WTC11 (cell line): ENCODE data around the gene ATXN7L3.

ENCODE experiments used
- ZNF263 ChIP-seq: sonication (generic); formaldehyde crosslinking; IDR thresholded peaks from 2 replicates; pipeline ENCODE4 v1.8.1; 2022; ENCODE audit warnings: low read depth, mild to moderate bottlenecking, moderate library complexity, missing genetic modification reagents
- TF ChIP-seq, protein P1 (sequence below): sonication (generic); formaldehyde crosslinking; IDR thresholded peaks from 2 replicates; pipeline ENCODE4 v1.8.1; 2022; ENCODE audit warnings: missing genetic modification reagents, borderline replicate concordance
- TF ChIP-seq, protein P2 (sequence below): fragments of 200-600 bp; IDR thresholded peaks from 2 replicates; pipeline ENCODE4 v1.8.0; 2022; ENCODE audit warnings: antibody characterized with exemption
- TF ChIP-seq, protein P3 (sequence below): sonication (generic); formaldehyde crosslinking; IDR thresholded peaks from 2 replicates; pipeline ENCODE4 v1.8.0; 2023; ENCODE audit warnings: mild to moderate bottlenecking, missing genetic modification reagents

DNA sequence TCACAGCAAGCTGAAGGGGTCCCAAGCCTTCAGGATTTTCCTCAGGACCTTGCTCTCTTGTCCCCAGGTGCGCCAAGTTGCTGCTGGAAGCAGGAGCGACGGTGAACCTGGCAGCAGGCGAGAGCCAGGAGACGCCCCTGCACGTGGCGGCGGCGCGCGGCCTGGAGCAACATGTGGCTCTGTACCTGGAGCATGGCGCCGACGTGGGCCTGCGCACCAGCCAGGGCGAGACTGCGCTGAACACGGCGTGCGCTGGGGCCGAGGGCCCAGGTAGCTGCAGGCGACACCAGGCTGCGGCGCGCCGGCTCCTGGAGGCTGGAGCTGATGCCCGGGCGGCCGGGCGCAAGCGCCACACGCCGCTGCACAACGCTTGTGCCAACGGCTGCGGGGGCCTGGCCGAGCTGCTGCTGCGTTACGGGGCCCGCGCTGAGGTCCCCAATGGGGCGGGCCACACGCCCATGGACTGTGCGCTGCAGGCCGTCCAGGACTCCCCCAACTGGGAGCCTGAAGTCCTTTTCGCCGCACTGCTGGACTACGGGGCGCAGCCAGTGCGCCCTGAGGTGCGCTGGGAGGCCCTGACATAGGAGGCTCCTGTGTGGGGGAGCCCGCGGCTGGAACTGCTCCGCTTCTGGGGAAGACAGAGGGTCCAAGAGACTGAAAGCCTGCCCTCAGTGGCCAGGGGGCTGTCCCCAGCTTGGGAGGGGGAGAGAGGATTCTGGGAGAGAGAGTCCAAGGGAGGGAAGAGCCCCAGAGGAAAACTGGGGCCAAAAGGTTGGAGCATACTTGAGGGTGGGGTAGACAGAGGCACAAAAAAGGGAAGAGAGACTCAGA, 22.8 kb downstream of the ATXN7L3 start:
- TF ChIP-seq, protein P1, sequence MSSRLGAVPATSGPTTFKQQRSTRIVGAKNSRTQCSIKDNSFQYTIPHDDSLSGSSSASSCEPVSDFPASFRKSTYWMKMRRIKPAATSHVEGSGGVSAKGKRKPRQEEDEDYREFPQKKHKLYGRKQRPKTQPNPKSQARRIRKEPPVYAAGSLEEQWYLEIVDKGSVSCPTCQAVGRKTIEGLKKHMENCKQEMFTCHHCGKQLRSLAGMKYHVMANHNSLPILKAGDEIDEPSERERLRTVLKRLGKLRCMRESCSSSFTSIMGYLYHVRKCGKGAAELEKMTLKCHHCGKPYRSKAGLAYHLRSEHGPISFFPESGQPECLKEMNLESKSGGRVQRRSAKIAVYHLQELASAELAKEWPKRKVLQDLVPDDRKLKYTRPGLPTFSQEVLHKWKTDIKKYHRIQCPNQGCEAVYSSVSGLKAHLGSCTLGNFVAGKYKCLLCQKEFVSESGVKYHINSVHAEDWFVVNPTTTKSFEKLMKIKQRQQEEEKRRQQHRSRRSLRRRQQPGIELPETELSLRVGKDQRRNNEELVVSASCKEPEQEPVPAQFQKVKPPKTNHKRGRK: no peak
- TF ChIP-seq, protein P2, sequence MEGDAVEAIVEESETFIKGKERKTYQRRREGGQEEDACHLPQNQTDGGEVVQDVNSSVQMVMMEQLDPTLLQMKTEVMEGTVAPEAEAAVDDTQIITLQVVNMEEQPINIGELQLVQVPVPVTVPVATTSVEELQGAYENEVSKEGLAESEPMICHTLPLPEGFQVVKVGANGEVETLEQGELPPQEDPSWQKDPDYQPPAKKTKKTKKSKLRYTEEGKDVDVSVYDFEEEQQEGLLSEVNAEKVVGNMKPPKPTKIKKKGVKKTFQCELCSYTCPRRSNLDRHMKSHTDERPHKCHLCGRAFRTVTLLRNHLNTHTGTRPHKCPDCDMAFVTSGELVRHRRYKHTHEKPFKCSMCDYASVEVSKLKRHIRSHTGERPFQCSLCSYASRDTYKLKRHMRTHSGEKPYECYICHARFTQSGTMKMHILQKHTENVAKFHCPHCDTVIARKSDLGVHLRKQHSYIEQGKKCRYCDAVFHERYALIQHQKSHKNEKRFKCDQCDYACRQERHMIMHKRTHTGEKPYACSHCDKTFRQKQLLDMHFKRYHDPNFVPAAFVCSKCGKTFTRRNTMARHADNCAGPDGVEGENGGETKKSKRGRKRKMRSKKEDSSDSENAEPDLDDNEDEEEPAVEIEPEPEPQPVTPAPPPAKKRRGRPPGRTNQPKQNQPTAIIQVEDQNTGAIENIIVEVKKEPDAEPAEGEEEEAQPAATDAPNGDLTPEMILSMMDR: no peak
- no peak for TF ChIP-seq ZNF263 (CRISPR knock-in tag)
- TF ChIP-seq, protein P3, sequence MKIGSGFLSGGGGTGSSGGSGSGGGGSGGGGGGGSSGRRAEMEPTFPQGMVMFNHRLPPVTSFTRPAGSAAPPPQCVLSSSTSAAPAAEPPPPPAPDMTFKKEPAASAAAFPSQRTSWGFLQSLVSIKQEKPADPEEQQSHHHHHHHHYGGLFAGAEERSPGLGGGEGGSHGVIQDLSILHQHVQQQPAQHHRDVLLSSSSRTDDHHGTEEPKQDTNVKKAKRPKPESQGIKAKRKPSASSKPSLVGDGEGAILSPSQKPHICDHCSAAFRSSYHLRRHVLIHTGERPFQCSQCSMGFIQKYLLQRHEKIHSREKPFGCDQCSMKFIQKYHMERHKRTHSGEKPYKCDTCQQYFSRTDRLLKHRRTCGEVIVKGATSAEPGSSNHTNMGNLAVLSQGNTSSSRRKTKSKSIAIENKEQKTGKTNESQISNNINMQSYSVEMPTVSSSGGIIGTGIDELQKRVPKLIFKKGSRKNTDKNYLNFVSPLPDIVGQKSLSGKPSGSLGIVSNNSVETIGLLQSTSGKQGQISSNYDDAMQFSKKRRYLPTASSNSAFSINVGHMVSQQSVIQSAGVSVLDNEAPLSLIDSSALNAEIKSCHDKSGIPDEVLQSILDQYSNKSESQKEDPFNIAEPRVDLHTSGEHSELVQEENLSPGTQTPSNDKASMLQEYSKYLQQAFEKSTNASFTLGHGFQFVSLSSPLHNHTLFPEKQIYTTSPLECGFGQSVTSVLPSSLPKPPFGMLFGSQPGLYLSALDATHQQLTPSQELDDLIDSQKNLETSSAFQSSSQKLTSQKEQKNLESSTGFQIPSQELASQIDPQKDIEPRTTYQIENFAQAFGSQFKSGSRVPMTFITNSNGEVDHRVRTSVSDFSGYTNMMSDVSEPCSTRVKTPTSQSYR (CRISPR knock-in tag): no peak
